ENCODE results near the gene ZNF407.

ZNF407 gene

DNA sequence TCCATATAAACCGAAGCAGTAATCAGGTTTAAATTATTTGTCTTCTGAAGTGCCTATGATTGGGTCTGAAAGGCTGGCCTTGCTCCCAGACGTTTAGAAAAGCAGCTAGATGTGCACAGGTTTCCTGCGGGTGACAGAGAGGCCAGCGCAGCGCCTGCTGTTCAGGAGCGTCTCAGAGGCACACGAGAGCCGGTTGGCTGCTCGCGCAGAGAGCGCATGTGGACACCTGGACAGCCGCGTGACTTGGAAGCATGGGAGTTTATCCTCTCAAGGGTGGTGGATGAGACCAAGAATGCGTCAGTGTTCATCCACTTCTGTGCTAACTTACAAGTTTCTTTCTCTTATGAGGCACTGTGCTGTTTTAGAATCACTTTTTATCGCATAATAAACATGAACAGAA, 307.6 kb downstream of the ZNF407 start:
- TF ChIP-seq, protein P1, sequence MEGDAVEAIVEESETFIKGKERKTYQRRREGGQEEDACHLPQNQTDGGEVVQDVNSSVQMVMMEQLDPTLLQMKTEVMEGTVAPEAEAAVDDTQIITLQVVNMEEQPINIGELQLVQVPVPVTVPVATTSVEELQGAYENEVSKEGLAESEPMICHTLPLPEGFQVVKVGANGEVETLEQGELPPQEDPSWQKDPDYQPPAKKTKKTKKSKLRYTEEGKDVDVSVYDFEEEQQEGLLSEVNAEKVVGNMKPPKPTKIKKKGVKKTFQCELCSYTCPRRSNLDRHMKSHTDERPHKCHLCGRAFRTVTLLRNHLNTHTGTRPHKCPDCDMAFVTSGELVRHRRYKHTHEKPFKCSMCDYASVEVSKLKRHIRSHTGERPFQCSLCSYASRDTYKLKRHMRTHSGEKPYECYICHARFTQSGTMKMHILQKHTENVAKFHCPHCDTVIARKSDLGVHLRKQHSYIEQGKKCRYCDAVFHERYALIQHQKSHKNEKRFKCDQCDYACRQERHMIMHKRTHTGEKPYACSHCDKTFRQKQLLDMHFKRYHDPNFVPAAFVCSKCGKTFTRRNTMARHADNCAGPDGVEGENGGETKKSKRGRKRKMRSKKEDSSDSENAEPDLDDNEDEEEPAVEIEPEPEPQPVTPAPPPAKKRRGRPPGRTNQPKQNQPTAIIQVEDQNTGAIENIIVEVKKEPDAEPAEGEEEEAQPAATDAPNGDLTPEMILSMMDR (IDR thresholded peaks at IDR 0.05; ENCODE audit: extremely low read depth, insufficient read depth, missing control alignments) = no peak
- no peak for DNase-seq (ENCODE audit: low spot score)
- in situ Hi-C loops (cut with MboI; ENCODE audit: low pct_unique_long_range_greater_than_20kb, low sequenced_read_pairs, unreplicated experiment) = no loop called here

DNA sequence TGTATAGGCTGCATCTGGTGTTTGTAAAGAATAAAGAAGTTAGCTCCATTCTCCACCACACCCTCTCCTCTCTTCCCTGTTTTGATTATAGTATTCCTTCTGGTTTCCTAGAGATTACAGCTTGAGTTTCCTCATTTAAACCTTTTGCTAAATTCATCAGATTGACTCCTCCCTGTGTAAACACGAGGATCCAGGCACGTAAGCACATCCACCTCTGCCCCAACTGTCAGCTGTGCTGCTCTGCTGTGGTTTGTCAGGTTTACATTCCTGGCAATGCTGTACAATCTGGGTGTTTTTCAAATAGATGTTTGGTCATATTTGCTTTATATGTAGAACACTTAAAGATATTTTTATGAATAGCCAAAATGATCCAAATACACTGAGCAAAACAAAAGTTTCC, 308.5 kb downstream of the ZNF407 start:
- in situ Hi-C loops (cut with MboI; ENCODE audit: low pct_unique_long_range_greater_than_20kb, low sequenced_read_pairs, unreplicated experiment) = no loop called here
- TF ChIP-seq, protein P1 (IDR thresholded peaks at IDR 0.05; ENCODE audit: extremely low read depth, insufficient read depth, missing control alignments) = no peak
- DNase-seq (ENCODE audit: low spot score) = no peak

DNA sequence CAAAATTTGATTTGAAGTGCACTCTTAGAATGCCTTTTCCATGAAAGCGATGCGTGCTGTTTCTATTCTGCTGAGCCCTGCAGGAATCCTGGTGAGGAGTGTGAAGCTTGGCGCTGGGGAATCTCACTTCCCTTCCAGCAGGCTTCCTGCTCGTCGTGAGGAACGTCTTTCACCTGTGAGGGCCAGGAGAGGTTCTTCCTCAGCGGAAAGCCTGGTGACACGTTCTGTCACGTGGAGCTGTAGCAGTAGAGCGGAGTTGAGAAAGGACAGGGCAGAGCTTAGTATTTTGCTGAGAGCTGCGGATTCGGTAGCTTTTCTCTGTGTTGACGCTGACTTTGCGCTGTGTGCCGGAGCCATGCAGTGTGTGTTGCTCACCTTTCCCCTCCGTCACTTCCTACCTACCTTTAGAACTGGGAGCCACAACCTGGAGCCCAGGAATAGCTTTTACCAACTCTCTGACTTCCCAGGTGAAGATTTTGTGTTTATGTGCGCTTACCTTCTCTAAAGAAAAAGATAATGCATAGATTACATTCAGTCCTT, 316.5 kb downstream of the ZNF407 start:
- TF ChIP-seq, protein P1 (IDR thresholded peaks at IDR 0.05; ENCODE audit: extremely low read depth, insufficient read depth, missing control alignments) = no peak
- in situ Hi-C loops (cut with MboI; ENCODE audit: low pct_unique_long_range_greater_than_20kb, low sequenced_read_pairs, unreplicated experiment) = no loop called here
- no peak for DNase-seq (ENCODE audit: low spot score)

DNA sequence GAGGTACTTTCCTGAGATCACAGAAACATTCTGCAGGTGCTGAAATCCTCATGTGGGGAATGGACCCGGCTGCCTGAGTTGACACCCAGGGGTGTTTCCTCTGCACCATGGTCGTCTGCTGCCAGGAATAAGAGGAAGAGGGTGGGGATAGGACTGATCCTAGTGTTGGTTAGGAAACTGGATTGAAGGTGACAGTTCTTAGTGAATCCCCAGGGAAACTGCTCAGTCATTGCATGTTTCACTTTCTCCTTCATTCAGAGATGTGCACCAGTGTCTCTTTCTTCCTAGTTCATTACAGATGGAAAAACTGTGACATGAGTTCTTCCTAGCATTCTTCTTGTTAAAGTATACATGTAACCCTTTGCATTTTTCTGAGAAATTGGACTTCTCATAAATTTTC, 317.0 kb downstream of the ZNF407 start:
- DNase-seq (ENCODE audit: low spot score) = no peak

DNA sequence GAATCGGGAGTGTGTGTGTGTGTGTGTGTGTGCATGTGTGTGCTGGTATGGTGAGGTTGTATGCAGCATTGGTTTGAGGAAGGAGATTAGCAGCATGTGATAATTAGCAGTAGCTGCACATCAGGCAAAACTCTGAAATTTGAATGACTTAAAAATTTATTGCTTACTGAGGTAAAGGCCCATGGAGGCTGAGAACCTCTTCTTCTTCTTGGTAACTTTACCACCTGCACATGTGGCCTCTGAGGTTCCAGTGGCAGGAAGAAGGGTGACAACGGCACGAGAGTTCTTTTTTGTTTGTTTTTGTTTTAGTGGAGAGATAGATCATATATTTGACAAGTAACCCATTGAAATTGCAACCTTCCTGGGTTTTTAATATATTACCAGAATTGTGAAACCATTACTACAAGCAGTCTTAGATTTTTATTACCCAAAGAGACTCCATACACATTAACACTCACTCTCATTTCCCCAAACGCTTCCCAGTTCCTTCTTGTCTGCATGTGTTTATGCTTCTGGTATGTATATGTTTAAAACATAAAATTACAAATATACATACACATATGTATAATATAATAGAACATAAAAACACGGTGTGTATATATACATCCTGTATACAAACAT, 319.2 kb downstream of the ZNF407 start:
- no peak for DNase-seq (ENCODE audit: low spot score)
- TF ChIP-seq, protein P1 (IDR thresholded peaks at IDR 0.05; ENCODE audit: extremely low read depth, insufficient read depth, missing control alignments) = no peak
- in situ Hi-C loops (cut with MboI; ENCODE audit: low pct_unique_long_range_greater_than_20kb, low sequenced_read_pairs, unreplicated experiment) = no loop called here

More for the DNA sequence above, 317.0 kb downstream of the ZNF407 start:
- in situ Hi-C loops (cut with MboI; ENCODE audit: low pct_unique_long_range_greater_than_20kb, low sequenced_read_pairs, unreplicated experiment) = no loop called here
- TF ChIP-seq, protein P1 (IDR thresholded peaks at IDR 0.05; ENCODE audit: extremely low read depth, insufficient read depth, missing control alignments) = no peak

DNA sequence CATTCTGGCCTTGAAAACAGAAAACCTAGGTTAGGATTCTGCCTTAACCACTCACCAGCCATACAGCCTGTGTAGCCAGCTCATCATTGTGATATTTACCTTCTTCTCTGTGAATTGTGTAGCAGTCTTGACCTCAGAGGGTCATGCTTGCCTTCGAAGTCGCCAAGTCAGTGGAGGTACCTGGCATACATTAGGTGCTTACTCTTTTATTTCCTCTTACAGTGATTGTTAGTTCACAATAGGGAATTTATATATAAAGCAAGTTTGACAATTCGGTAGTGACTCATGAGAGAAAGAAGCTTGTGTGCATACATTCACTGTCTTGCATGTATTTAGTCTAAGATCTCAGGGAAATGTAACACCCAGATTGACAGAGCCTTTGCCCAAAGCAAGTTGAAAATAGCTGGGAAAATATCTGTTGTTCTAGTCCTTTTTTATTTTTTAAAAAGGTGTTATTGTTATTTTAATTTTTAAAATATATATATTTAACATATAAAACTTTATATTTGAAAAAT, 320.7 kb downstream of the ZNF407 start:
- TF ChIP-seq, protein P1 (IDR thresholded peaks at IDR 0.05; ENCODE audit: extremely low read depth, insufficient read depth, missing control alignments) = no peak
- in situ Hi-C loops (cut with MboI; ENCODE audit: low pct_unique_long_range_greater_than_20kb, low sequenced_read_pairs, unreplicated experiment) = no loop called here
- no peak for DNase-seq (ENCODE audit: low spot score)
